Hepatocyte (in vitro differentiated cells): ENCODE measurements around the gene CHD2. TPM values are rescaled to one million over a fixed set of nuclear protein-coding genes. Genes with fewer than 3 reads are reported as not detected.

Experiments used
- DNase-seq: peaks from one replicate; pipeline ENCODE4 v3.0.0-alpha.2; 2016; ENCODE audit warnings: low spot score
- H2AFZ ChIP-seq: fragments of 200-600 bp; sonication (generic); 2 replicates; pipeline ENCODE4 v1.6.0; 2016; ENCODE audit warnings: antibody characterized with exemption, mild to moderate bottlenecking
- H3K27ac ChIP-seq: fragments of 200-600 bp; sonication (generic); 2 replicates; pipeline ENCODE4 v1.5.1; 2016; ENCODE audit warnings: mild to moderate bottlenecking
- H3K27me3 ChIP-seq: fragments of 200-600 bp; sonication (generic); 2 replicates; pipeline ENCODE4 v1.6.1; 2016
- H3K36me3 ChIP-seq: fragments of 200-600 bp; sonication (generic); replicated peaks from 2 replicates; pipeline ENCODE4 v1.5.1; 2016; ENCODE audit warnings: low read depth; ENCODE audit not compliant: insufficient read depth
- H3K4me1 ChIP-seq: fragments of 200-600 bp; sonication (generic); 2 replicates; pipeline ENCODE4 v1.5.1; 2016; ENCODE audit warnings: mild to moderate bottlenecking, moderate library complexity; ENCODE audit not compliant: insufficient read depth
- H3K4me2 ChIP-seq: fragments of 200-600 bp; sonication (generic); 2 replicates; pipeline ENCODE4 v1.6.0; 2016
- H3K4me3 ChIP-seq: fragments of 200-600 bp; sonication (generic); 2 replicates; pipeline ENCODE4 v1.5.1; 2016; ENCODE audit warnings: mild to moderate bottlenecking
- H3K79me2 ChIP-seq: fragments of 200-600 bp; sonication (generic); 2 replicates; pipeline ENCODE4 v1.6.0; 2017; ENCODE audit warnings: mild to moderate bottlenecking
- H3K9me2 ChIP-seq: fragments of 200-600 bp; sonication (generic); replicated peaks from 2 replicates; pipeline ENCODE4 v1.6.0; 2017; ENCODE audit warnings: mild to moderate bottlenecking; ENCODE audit not compliant: insufficient read depth
- H3K9me3 ChIP-seq: fragments of 200-600 bp; sonication (generic); 2 replicates; pipeline ENCODE4 v1.5.1; 2016; ENCODE audit warnings: low read depth, mild to moderate bottlenecking
- H4K20me1 ChIP-seq: fragments of 200-600 bp; sonication (generic); 2 replicates; pipeline ENCODE4 v1.6.0; 2016; ENCODE audit warnings: mild to moderate bottlenecking; ENCODE audit not compliant: insufficient read depth, poor library complexity, severe bottlenecking
- CTCF ChIP-seq: fragments of 200-600 bp; sonication (generic); IDR thresholded peaks from 2 replicates; pipeline ENCODE4 v1.5.1; 2016; ENCODE audit warnings: antibody characterized with exemption, mild to moderate bottlenecking; ENCODE audit not compliant: poor library complexity
- EZH2 ChIP-seq: fragments of 200-600 bp; sonication (generic); IDR thresholded peaks from 2 replicates; pipeline ENCODE4 v1.6.1; 2016; ENCODE audit warnings: antibody characterized with exemption, mild to moderate bottlenecking, borderline replicate concordance
- EZH2phosphoT487 ChIP-seq: fragments of 200-600 bp; sonication (generic); IDR thresholded peaks from one replicate; pipeline ENCODE4 v1.6.1; 2018; ENCODE audit warnings: antibody characterized with exemption, mild to moderate bottlenecking, low read depth, moderate library complexity; ENCODE audit not compliant: unreplicated experiment, severe bottlenecking
- WGBS: methylation state at CpG from one replicate; pipeline ENCODE4 v1.1.6; 2016; ENCODE audit warnings: low lambda C conversion rate; ENCODE audit errors: missing lambda C conversion rate; 5-methylcytosine and 5-hydroxymethylcytosine counted together
- polyA plus RNA-seq: library from polyadenylated mRNA; unstranded; fragments of >200 nt; fragmentation: Nextera tagmentation; extraction: Ambion mirVana; gene quantifications from 2 replicates; pipeline ENCODE4 v1.2.1, GENCODE V29; 2016
- total RNA-seq: library from RNA; depleted of rRNA; stranded (reverse); fragments of >200 nt; gene quantifications from 2 replicates; pipeline ENCODE4 v1.2.3, GENCODE V29; 2014

Gene CHD2
- total and polyA plus RNA-seq, 2 experiments from 2014 or later = 49.3 to 133 TPM

- H3K9me2 ChIP-seq = no peaks in the 10 kb centered on the region
- peaks cover 8% of the 10 kb centered on the region for H3K36me3 ChIP-seq
- no peak overlapping the region for H3K27ac ChIP-seq
- H2AFZ ChIP-seq = no peak overlapping the region
- no peaks in the 10 kb centered on the region for H3K27me3 ChIP-seq
- 96% methylated on average over 10 of the region's 10 CpGs for WGBS
- H3K79me2 ChIP-seq = peaks cover 33% of the 10 kb centered on the region
- peaks cover 14% of the 10 kb centered on the region for H3K4me1 ChIP-seq
- no peak overlapping the region for H3K4me2 ChIP-seq
- peaks cover 35% of the 10 kb centered on the region for H4K20me1 ChIP-seq
- no peak for DNase-seq
- H3K4me3 ChIP-seq = no peak overlapping the region
- no peak for TF ChIP-seq CTCF
- TF ChIP-seq EZH2phosphoT487 = no peak
- TF ChIP-seq EZH2 = no peak
- H3K9me3 ChIP-seq = no peaks in the 10 kb centered on the region
These were observed 124.2 kb downstream of the CHD2 start for GRCh38 chr15:93024293-93024692.

GRCh38 chr15:93024716-93025624, 124.8 kb downstream of the CHD2 start:
- H3K9me3 ChIP-seq = no peaks in the 10 kb centered on the region
- peaks cover 17% of the 10 kb centered on the region for H3K4me1 ChIP-seq
- H3K36me3 ChIP-seq = peaks cover 8% of the 10 kb centered on the region
- no peak overlapping the region for H2AFZ ChIP-seq
- WGBS = 92% methylated on average over 8 of the region's 8 CpGs
- H3K9me2 ChIP-seq = no peaks in the 10 kb centered on the region
- H4K20me1 ChIP-seq = peaks cover 35% of the 10 kb centered on the region
- H3K27ac ChIP-seq = no peak overlapping the region
- no peak overlapping the region for H3K4me3 ChIP-seq
- H3K27me3 ChIP-seq = no peaks in the 10 kb centered on the region
- H3K79me2 ChIP-seq = peaks cover 26% of the 10 kb centered on the region
- TF ChIP-seq EZH2phosphoT487 (no peak), EZH2 (no peak), CTCF (no peak)
- DNase-seq = no peak
- no peak overlapping the region for H3K4me2 ChIP-seq

- no peaks in the 10 kb centered on the region for H3K27me3 ChIP-seq
- H3K4me1 ChIP-seq = peaks cover 17% of the 10 kb centered on the region
- H3K4me2 ChIP-seq = no peak overlapping the region
- no peak overlapping the region for H2AFZ ChIP-seq
- peaks cover 5% of the 10 kb centered on the region for H3K36me3 ChIP-seq
- TF ChIP-seq EZH2 = no peak
- TF ChIP-seq CTCF = no peak
- TF ChIP-seq EZH2phosphoT487 = no peak
- peaks cover 35% of the 10 kb centered on the region for H4K20me1 ChIP-seq
- WGBS = 100% methylated on average over 1 of the region's 1 CpG
- no peak overlapping the region for H3K27ac ChIP-seq
- no peak overlapping the region for H3K4me3 ChIP-seq
- DNase-seq = no peak
- no peaks in the 10 kb centered on the region for H3K9me3 ChIP-seq
- H3K9me2 ChIP-seq = no peaks in the 10 kb centered on the region
- H3K79me2 ChIP-seq = peaks cover 20% of the 10 kb centered on the region
These were observed 125.5 kb downstream of the CHD2 start for GRCh38 chr15:93025625-93025982.
